HG02763 (cell line): Measurements from ENCODE around the gene POU2F1.

Experiments
- ATAC-seq: cut with Tn5 transposase; IDR thresholded peaks from one replicate; pipeline ENCODE4 v1.9.1; 2021; ENCODE audit warnings: mild to moderate bottlenecking, moderate library complexity; ENCODE audit not compliant: unreplicated experiment

POU2F1 gene

GRCh38 chr1:167359295-167359694 is 138.6 kb downstream of the POU2F1 start:
- no peak for ATAC-seq

GRCh38 chr1:167360120-167360519 is 139.4 kb downstream of the POU2F1 start:
- no peak for ATAC-seq

GRCh38 chr1:167362638-167363037 is 142.0 kb downstream of the POU2F1 start:
- ATAC-seq = no peak

- ATAC-seq = no peak
These were observed 144.1 kb downstream of the POU2F1 start for GRCh38 chr1:167364826-167365225.

GRCh38 chr1:167365360-167365759 is 144.7 kb downstream of the POU2F1 start:
- ATAC-seq = no peak

- no peak for ATAC-seq
These were observed 147.0 kb downstream of the POU2F1 start for GRCh38 chr1:167367705-167368104.

- no peak for ATAC-seq
These were observed 148.5 kb downstream of the POU2F1 start for GRCh38 chr1:167369175-167369574.

GRCh38 chr1:167369933-167370332 is 149.2 kb downstream of the POU2F1 start:
- no peak for ATAC-seq

- ATAC-seq = no peak
These were observed 150.3 kb downstream of the POU2F1 start for GRCh38 chr1:167371030-167371429.

GRCh38 chr1:167373398-167373797 is 152.7 kb downstream of the POU2F1 start:
- no peak for ATAC-seq

GRCh38 chr1:167373986-167374385 is 153.3 kb downstream of the POU2F1 start:
- ATAC-seq = no peak

GRCh38 chr1:167375949-167376348 is 155.3 kb downstream of the POU2F1 start:
- ATAC-seq = no peak

- no peak for ATAC-seq
These were observed 166.7 kb downstream of the POU2F1 start for GRCh38 chr1:167387251-167387910.

- no peak for ATAC-seq
These were observed 168.3 kb downstream of the POU2F1 start for GRCh38 chr1:167388976-167389375.

GRCh38 chr1:167392200-167392696 is 171.6 kb downstream of the POU2F1 start:
- no peak for ATAC-seq

GRCh38 chr1:167400359-167400953 is 179.8 kb downstream of the POU2F1 start:
- no peak for ATAC-seq

- ATAC-seq = no peak
These were observed 180.7 kb downstream of the POU2F1 start for GRCh38 chr1:167401260-167401873.

- ATAC-seq = no peak
These were observed 183.6 kb downstream of the POU2F1 start for GRCh38 chr1:167404161-167404888.

GRCh38 chr1:167404908-167405307 is 184.2 kb downstream of the POU2F1 start:
- no peak for ATAC-seq

- ATAC-seq = no peak
These were observed 187.7 kb downstream of the POU2F1 start for GRCh38 chr1:167408355-167408754.

- ATAC-seq = no peak
These were observed 188.5 kb downstream of the POU2F1 start for GRCh38 chr1:167409183-167409582.
